Left lung (tissue), 10 donors: ENCODE measurements around the gene IGFBP6. TPM values are rescaled to one million over a fixed set of nuclear protein-coding genes. Genes with fewer than 3 reads are reported as not detected.

Source experiments
- ATAC-seq: fragments of 200-7000 bp; cut with Tn5 transposase; one replicate; pipeline ENCODE4 v1.9.1; 2020; ENCODE audit warnings: moderate library complexity
- DNase-seq, 4 donors: peaks; one replicate each; pipeline ENCODE4 v3.0.0-alpha.2; 2013 to 2020
- H3K27ac ChIP-seq, 2 donors: fragments of 200-600 bp; sonication (generic) in 1 of 2; one replicate each; pipeline versions ENCODE4 v1.5.0 to v1.8.0; 2020 to 2021
- H3K27me3 ChIP-seq, 2 donors: fragments of 200-600 bp; sonication (generic) in 1 of 2; one replicate each; pipeline versions ENCODE4 v1.5.0 to v1.8.0; 2020 to 2021
- H3K36me3 ChIP-seq, 2 donors: fragments of 200-600 bp; sonication (generic) in 1 of 2; one replicate each; pipeline versions ENCODE4 v1.5.0 to v1.8.0; 2020 to 2021
- H3K4me1 ChIP-seq, 2 donors: fragments of 200-600 bp; one replicate each; pipeline ENCODE4 v1.8.0; 2021
- H3K4me3 ChIP-seq, 2 donors: fragments of 200-600 bp; sonication (generic) in 1 of 2; one replicate each; pipeline versions ENCODE4 v1.5.0 to v1.8.0; 2020 to 2021; ENCODE audit warnings: mild to moderate bottlenecking in 1 of 2
- H3K9me3 ChIP-seq, 2 donors: fragments of 200-600 bp; sonication (generic) in 1 of 2; one replicate each; pipeline versions ENCODE4 v1.5.0 to v1.8.0; 2020 to 2021
- intact Hi-C, 2 donors: fragments of 100-400 bp; cut with DNase I; formaldehyde crosslinking; loops; one replicate each; pipeline versions ENCODE4 v1.11.2 to v1.14.2; 2022
- microRNA-seq, 2 donors: library from miRNA; unstranded; fragments of <30 nt; microRNA quantifications; one replicate each; pipeline ENCODE4, GENCODE V29; 2019
- polyA plus RNA-seq, 6 donors: library from polyadenylated mRNA; unstranded; fragments of 120-200 nt; gene quantifications; one replicate each; pipeline ENCODE4 v1.2.1, GENCODE V29; 2013; ENCODE audit not compliant: insufficient read length in 6 of 6
- total RNA-seq, 2 donors: library from RNA; stranded (reverse); fragmentation: NEBNext Ultra II Directional; extraction: Animal tissue kit (Norgen Biotek cat#: 25700); gene quantifications; one replicate each; pipeline ENCODE4 v1.2.1, GENCODE V29; 2021
- TF ChIP-seq, protein P1 (sequence below), 2 donors: fragments of 200-600 bp; sonication (generic) in 1 of 2; IDR thresholded peaks; one replicate each; pipeline versions ENCODE4 v1.5.0 to v1.8.0; 2021; ENCODE audit warnings: antibody characterized with exemption in 2 of 2
- donor health status: DM: no; HTN: yes; CAD: no.
- donor health status: DM: no; HTN: no; CAD: no.

The IGFBP6 gene
- total and polyA plus RNA-seq, 8 donors = 15.4 to 29.1 (median 22.7) TPM

DNA sequence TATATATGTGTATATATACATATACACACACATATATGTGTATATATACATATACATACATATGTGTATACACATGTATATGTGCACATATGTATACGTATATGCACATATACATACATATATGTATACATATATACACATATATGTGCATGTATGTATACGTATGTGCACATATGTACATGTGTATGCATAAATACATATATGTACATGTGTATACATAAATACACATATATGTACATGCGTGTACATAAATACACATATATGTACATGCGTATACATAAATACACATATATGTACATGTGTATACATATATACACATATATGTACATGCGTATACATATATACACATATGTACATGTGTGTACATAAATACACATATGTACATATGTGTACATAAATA is 49.7 kb downstream of the IGFBP6 start:
- intact Hi-C loops = no loop called here
- ATAC-seq = no peak
- TF ChIP-seq, protein P1, sequence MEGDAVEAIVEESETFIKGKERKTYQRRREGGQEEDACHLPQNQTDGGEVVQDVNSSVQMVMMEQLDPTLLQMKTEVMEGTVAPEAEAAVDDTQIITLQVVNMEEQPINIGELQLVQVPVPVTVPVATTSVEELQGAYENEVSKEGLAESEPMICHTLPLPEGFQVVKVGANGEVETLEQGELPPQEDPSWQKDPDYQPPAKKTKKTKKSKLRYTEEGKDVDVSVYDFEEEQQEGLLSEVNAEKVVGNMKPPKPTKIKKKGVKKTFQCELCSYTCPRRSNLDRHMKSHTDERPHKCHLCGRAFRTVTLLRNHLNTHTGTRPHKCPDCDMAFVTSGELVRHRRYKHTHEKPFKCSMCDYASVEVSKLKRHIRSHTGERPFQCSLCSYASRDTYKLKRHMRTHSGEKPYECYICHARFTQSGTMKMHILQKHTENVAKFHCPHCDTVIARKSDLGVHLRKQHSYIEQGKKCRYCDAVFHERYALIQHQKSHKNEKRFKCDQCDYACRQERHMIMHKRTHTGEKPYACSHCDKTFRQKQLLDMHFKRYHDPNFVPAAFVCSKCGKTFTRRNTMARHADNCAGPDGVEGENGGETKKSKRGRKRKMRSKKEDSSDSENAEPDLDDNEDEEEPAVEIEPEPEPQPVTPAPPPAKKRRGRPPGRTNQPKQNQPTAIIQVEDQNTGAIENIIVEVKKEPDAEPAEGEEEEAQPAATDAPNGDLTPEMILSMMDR (IDR thresholded peaks at IDR 0.05) = no peak

GRCh38 chr12:53147653-53148052 is 50.2 kb downstream of the IGFBP6 start:
- Histone ChIP-seq H3K27me3 (no peaks in the 10 kb centered on the region), H3K9me3 (no peaks in the 10 kb centered on the region), H3K4me3 (no peak overlapping the region), H3K27ac (no peak overlapping the region), H3K36me3 (no peaks in the 10 kb centered on the region), H3K4me1 (no peaks in the 10 kb centered on the region)
- intact Hi-C loops = no loop called here
- ATAC-seq (no peak), DNase-seq (no peak)
- TF ChIP-seq, protein P1 (IDR thresholded peaks at IDR 0.05) = no peak

More for the DNA sequence above, 49.7 kb downstream of the IGFBP6 start:
- Histone ChIP-seq H3K4me1 (no peaks in the 10 kb centered on the region), H3K27me3 (no peaks in the 10 kb centered on the region), H3K36me3 (no peaks in the 10 kb centered on the region), H3K9me3 (no peaks in the 10 kb centered on the region), H3K4me3 (no peak overlapping the region), H3K27ac (no peak overlapping the region)
- no peak for DNase-seq

GRCh38 chr12:53151039-53151438 is 53.6 kb downstream of the IGFBP6 start:
- DNase-seq (no peak), ATAC-seq (no peak)
- H3K27ac ChIP-seq = no peak overlapping the region
- H3K36me3 ChIP-seq = no peaks in the 10 kb centered on the region
- intact Hi-C loops = no loop called here
- H3K4me1 ChIP-seq = no peaks in the 10 kb centered on the region
- TF ChIP-seq, protein P1 (IDR thresholded peaks at IDR 0.05) = no peak
- H3K27me3 ChIP-seq = no peaks in the 10 kb centered on the region
- H3K4me3 ChIP-seq = no peak overlapping the region
- H3K9me3 ChIP-seq = no peaks in the 10 kb centered on the region

Small RNA genes within 50 kb of the gene (microRNA-seq; reads per million reads assigned to microRNA genes)
- gene MIR6757 = 0.34 to 1.6 reads per million in 2 donors

Other genes starting within 250 kb of the IGFBP6 start
- gene KRT78, start 248.7 kb upstream of the IGFBP6 start, total RNA-seq = not detected
- under 1 TPM in 3 of 6 donors, not detected in 3; 0.14 to 0.21 (median 0.14) TPM for gene KRT78, start 248.7 kb upstream of the IGFBP6 start, polyA plus RNA-seq
- 1,000 to 10,000 TPM in 1 of 2 donors, 100 to 1,000 TPM in 1; 583 to 1,126 TPM for gene KRT8, start 192.6 kb upstream of the IGFBP6 start, total RNA-seq
- 100 to 1,000 TPM; 159 to 252 (median 185) TPM for gene KRT8, start 192.6 kb upstream of the IGFBP6 start, polyA plus RNA-seq
- 100 to 1,000 TPM; 447 to 667 TPM for gene KRT18, start 148.5 kb upstream of the IGFBP6 start, total RNA-seq
- gene KRT18, start 148.5 kb upstream of the IGFBP6 start, polyA plus RNA-seq = 100 to 1,000 TPM; 104 to 155 (median 118) TPM
- gene EIF4B, start 91.2 kb upstream of the IGFBP6 start, total RNA-seq = 100 to 1,000 TPM; 326 to 378 TPM
- gene EIF4B, start 91.2 kb upstream of the IGFBP6 start, polyA plus RNA-seq = 100 to 1,000 TPM; 447 to 581 (median 554) TPM
- 100 to 1,000 TPM; 112 to 129 TPM for gene TNS2, start 47.6 kb upstream of the IGFBP6 start, total RNA-seq
- 100 to 1,000 TPM; 101 to 164 (median 117) TPM for gene TNS2, start 47.6 kb upstream of the IGFBP6 start, polyA plus RNA-seq
- gene SPRYD3, start 18.3 kb upstream of the IGFBP6 start, total RNA-seq = 10 to 100 TPM; 36.4 to 41.4 TPM
- gene SPRYD3, start 18.3 kb upstream of the IGFBP6 start, polyA plus RNA-seq = 10 to 100 TPM; 14.2 to 19.3 (median 17.0) TPM
- gene SOAT2, start 5.8 kb downstream of the IGFBP6 start, total RNA-seq = not detected
- under 1 TPM; 0.13 to 0.42 (median 0.19) TPM for gene SOAT2, start 5.8 kb downstream of the IGFBP6 start, polyA plus RNA-seq
- gene ZNF740, start 83.1 kb downstream of the IGFBP6 start, total RNA-seq = 10 to 100 TPM; 34.6 to 39.2 TPM
- gene ZNF740, start 83.1 kb downstream of the IGFBP6 start, polyA plus RNA-seq = 10 to 100 TPM; 59.2 to 67.4 (median 65.2) TPM
- 10 to 100 TPM; 33.1 to 36.3 TPM for gene CSAD, start 83.3 kb downstream of the IGFBP6 start, total RNA-seq
- gene CSAD, start 83.3 kb downstream of the IGFBP6 start, polyA plus RNA-seq = 100 to 1,000 TPM in 2 of 6 donors, 10 to 100 TPM in 4; 71.5 to 109 (median 97.0) TPM
- 10 to 100 TPM in 1 of 2 donors, 1 to 10 TPM in 1; 3.8 to 10.9 TPM for gene ITGB7, start 109.6 kb downstream of the IGFBP6 start, total RNA-seq
- 1 to 10 TPM; 1.1 to 2.8 (median 1.7) TPM for gene ITGB7, start 109.6 kb downstream of the IGFBP6 start, polyA plus RNA-seq
- 10 to 100 TPM; 38.2 to 38.6 TPM for gene RARG, start 134.5 kb downstream of the IGFBP6 start, total RNA-seq
- gene RARG, start 134.5 kb downstream of the IGFBP6 start, polyA plus RNA-seq = 10 to 100 TPM; 43.1 to 62.5 (median 47.7) TPM
- 1 to 10 TPM; 2.8 to 4.1 TPM for gene ESPL1, start 170.6 kb downstream of the IGFBP6 start, total RNA-seq
- gene ESPL1, start 170.6 kb downstream of the IGFBP6 start, polyA plus RNA-seq = 10 to 100 TPM in 5 of 6 donors, 1 to 10 TPM in 1; 8.6 to 21.7 (median 12.9) TPM
- 100 to 1,000 TPM; 321 to 370 TPM for gene PFDN5, start 197.9 kb downstream of the IGFBP6 start, total RNA-seq
- 100 to 1,000 TPM; 651 to 800 (median 738) TPM for gene PFDN5, start 197.9 kb downstream of the IGFBP6 start, polyA plus RNA-seq
- gene MYG1, start 202.0 kb downstream of the IGFBP6 start, total RNA-seq = 10 to 100 TPM; 27.7 to 45.2 TPM
- 10 to 100 TPM; 40.2 to 51.0 (median 48.5) TPM for gene MYG1, start 202.0 kb downstream of the IGFBP6 start, polyA plus RNA-seq
- gene AAAS, start 223.9 kb downstream of the IGFBP6 start, total RNA-seq = 10 to 100 TPM; 44.0 to 51.2 TPM
- 10 to 100 TPM; 71.8 to 87.9 (median 79.6) TPM for gene AAAS, start 223.9 kb downstream of the IGFBP6 start, polyA plus RNA-seq
- under 1 TPM in 1 of 2 donors, not detected in 1; 0.64 TPM for gene SP7, start 238.7 kb downstream of the IGFBP6 start, total RNA-seq
- under 1 TPM; 0.11 to 0.31 (median 0.15) TPM for gene SP7, start 238.7 kb downstream of the IGFBP6 start, polyA plus RNA-seq